Common myeloid progenitor, CD34-positive (primary cell): ENCODE results near the gene EBP.

ENCODE experiments used
- CTCF ChIA-PET: fragments of 350-600 bp; sonication (Branson Sonifier 250); formaldehyde crosslinking; loops from one replicate; lab custom pipeline; 2021; ENCODE audit warnings: antibody characterized with exemption; lab: Charles Lee
- POLR2A ChIA-PET: fragments of 350-600 bp; sonication (Branson Sonifier 250); formaldehyde crosslinking; loops from one replicate; lab custom pipeline; 2021; ENCODE audit warnings: antibody characterized with exemption; lab: Charles Lee
- DNase-seq, 3 donors: peaks; one replicate each; pipeline versions ENCODE4 v3.0.0 to v3.0.0-alpha.2; 2013
- H3K27ac ChIP-seq, 2 experiments: 1 replicate in 1 of 2; 2 replicates in 1 of 2; pipeline ENCODE4 v1.7.0; 2013; ENCODE audit warnings: inconsistent platforms in 2 of 2, low read length in 2 of 2, mild to moderate bottlenecking in 2 of 2, low read depth in 1 of 2, moderate library complexity in 1 of 2; ENCODE audit not compliant: severe bottlenecking in 2 of 2, insufficient read depth in 1 of 2, poor library complexity in 1 of 2
- H3K27me3 ChIP-seq, 5 experiments: replicated peaks in 2 of 5; 1 replicate in 3 of 5; 2 replicates in 2 of 5; pipeline versions ENCODE4 v1.6.1 to v1.7.0; 2013; ENCODE audit warnings: low read length in 4 of 5, mild to moderate bottlenecking in 2 of 5, moderate library complexity in 2 of 5, inconsistent platforms in 1 of 5; ENCODE audit not compliant: insufficient read depth in 5 of 5, control insufficient read depth in 4 of 5
- H3K36me3 ChIP-seq, 4 experiments: 1 replicate in 2 of 4; 2 replicates in 2 of 4; pipeline versions ENCODE4 v1.6.1 to v1.7.0; 2013; ENCODE audit warnings: low read length in 3 of 4, control low read depth in 1 of 4, mild to moderate bottlenecking in 1 of 4; ENCODE audit not compliant: control insufficient read depth in 4 of 4, insufficient read depth in 4 of 4
- H3K4me1 ChIP-seq, 4 experiments: 1 replicate in 3 of 4; 2 replicates in 1 of 4; pipeline versions ENCODE4 v1.6.1 to v1.7.1; 2013; ENCODE audit warnings: low read length in 3 of 4, mild to moderate bottlenecking in 3 of 4, control low read depth in 1 of 4, inconsistent platforms in 1 of 4, moderate library complexity in 1 of 4; ENCODE audit not compliant: control insufficient read depth in 4 of 4, insufficient read depth in 4 of 4; ENCODE audit errors: control extremely low read depth in 1 of 4
- H3K4me3 ChIP-seq, 7 experiments: 1 replicate in 4 of 7; 2 replicates in 3 of 7; pipeline versions ENCODE4 v1.5.1 to v1.7.0; 2013; ENCODE audit warnings: mild to moderate bottlenecking in 7 of 7, low read length in 6 of 7, moderate library complexity in 6 of 7, inconsistent platforms in 2 of 7, low read depth in 2 of 7, control low read depth in 1 of 7; ENCODE audit not compliant: insufficient read depth in 4 of 7, control insufficient read depth in 1 of 7; ENCODE audit errors: extremely low read depth in 1 of 7
- H3K9me3 ChIP-seq, 5 experiments: 1 replicate in 4 of 5; 2 replicates in 1 of 5; pipeline versions ENCODE4 v1.6.1 to v1.7.1; 2013; ENCODE audit warnings: low read length in 4 of 5, mild to moderate bottlenecking in 2 of 5, inconsistent platforms in 1 of 5, low read depth in 1 of 5, moderate library complexity in 1 of 5; ENCODE audit not compliant: control insufficient read depth in 4 of 5, insufficient read depth in 2 of 5; ENCODE audit errors: control extremely low read depth in 1 of 5
- WGBS: methylation state at CpG from one replicate; pipeline ENCODE4 v1.1.5; 2013; ENCODE audit not compliant: insufficient coverage; 5-methylcytosine and 5-hydroxymethylcytosine counted together

Gene EBP

GRCh38 chrX:48480583-48480982 lies 41.0 kb upstream of the EBP start:
- Histone ChIP-seq H3K9me3 (no peaks in the 10 kb centered on the region), H3K27me3 (no peaks in the 10 kb centered on the region), H3K27ac (no peak overlapping the region), H3K4me1 (peaks cover 0 to 10% (median 6%) of the 10 kb centered on the region in 4 experiments), H3K4me3 (no peak overlapping the region), H3K36me3 (peaks cover 5 to 35% (median 16%) of the 10 kb centered on the region in 4 experiments)
- POLR2A ChIA-PET, result no interaction called here
- CTCF ChIA-PET, result no interaction called here
- 93% methylated on average over 2 of the region's 3 CpGs for WGBS
- DNase-seq, result no peak

GRCh38 chrX:48482526-48482925 lies 39.1 kb upstream of the EBP start:
- peaks cover 0 to 3% (median under 1%) of the 10 kb centered on the region in 4 experiments for H3K4me1 ChIP-seq
- no peak overlapping the region for H3K27ac ChIP-seq
- ChIA-PET POLR2A (no interaction called here), CTCF (no interaction called here)
- no peaks in the 10 kb centered on the region for H3K27me3 ChIP-seq
- no peak for DNase-seq
- 75% methylated on average over 4 of the region's 7 CpGs for WGBS
- peaks cover 5 to 39% (median 20%) of the 10 kb centered on the region in 4 experiments for H3K36me3 ChIP-seq
- no peaks in the 10 kb centered on the region for H3K9me3 ChIP-seq
- H3K4me3 ChIP-seq, result no peak overlapping the region

DNA sequence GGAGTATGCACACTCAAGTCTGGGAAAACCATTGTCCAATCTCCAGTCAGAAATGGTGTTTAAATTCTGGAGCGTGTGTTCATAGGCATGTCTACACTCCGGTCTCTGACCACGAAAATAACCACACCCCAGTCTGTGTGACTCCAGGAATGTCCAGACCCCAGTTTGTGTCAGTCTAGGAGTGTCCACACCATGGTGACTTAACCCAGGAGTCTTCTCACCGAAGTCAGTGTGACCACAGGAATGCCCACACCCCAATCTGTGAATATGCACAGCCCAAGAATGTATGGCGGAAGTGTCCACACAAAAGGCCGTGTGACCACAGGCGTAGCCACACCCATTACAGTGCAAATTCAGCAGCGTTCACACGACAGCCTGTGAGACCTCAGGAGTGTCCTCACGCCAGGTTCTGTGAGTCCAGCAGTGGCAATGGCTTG lies 34.2 kb upstream of the EBP start:
- Histone ChIP-seq H3K36me3 (peaks cover 3 to 21% (median 6%) of the 10 kb centered on the region in 4 experiments), H3K9me3 (peaks cover 0 to 5% (median 0%) of the 10 kb centered on the region in 5 experiments), H3K4me1 (no peaks in the 10 kb centered on the region), H3K4me3 (no peak overlapping the region), H3K27me3 (no peaks in the 10 kb centered on the region), H3K27ac (no peak overlapping the region)
- ChIA-PET POLR2A (interaction anchor here (0.6 kb wide), 1 partner anchor 1221 kb away, joined by 4 read pairs; no protein-coding TSS in a partner anchor), CTCF (no interaction called here)
- 77% methylated on average over 8 of the region's 10 CpGs for WGBS
- no peak for DNase-seq

- peaks cover 0 to 5% (median 0%) of the 10 kb centered on the region in 5 experiments for H3K9me3 ChIP-seq
- WGBS, result 88% methylated on average over 3 of the region's 3 CpGs
- no peak overlapping the region for H3K27ac ChIP-seq
- DNase-seq, result no peak
- POLR2A ChIA-PET, result no interaction called here
- H3K36me3 ChIP-seq, result peaks cover 3 to 15% (median 6%) of the 10 kb centered on the region in 4 experiments
- H3K27me3 ChIP-seq, result no peaks in the 10 kb centered on the region
- H3K4me1 ChIP-seq, result no peaks in the 10 kb centered on the region
- CTCF ChIA-PET, result no interaction called here
- no peak overlapping the region for H3K4me3 ChIP-seq
Measured at GRCh38 chrX:48488034-48488433, 33.6 kb upstream of the EBP start.

- ChIA-PET POLR2A (no interaction called here), CTCF (no interaction called here)
- Histone ChIP-seq H3K4me1 (no peaks in the 10 kb centered on the region), H3K9me3 (peaks cover 0 to 5% (median 0%) of the 10 kb centered on the region in 5 experiments), H3K36me3 (peaks cover 0 to 8% (median 5%) of the 10 kb centered on the region in 4 experiments), H3K27ac (no peak overlapping the region), H3K4me3 (no peak overlapping the region), H3K27me3 (no peaks in the 10 kb centered on the region)
- 95% methylated on average over 8 of the region's 9 CpGs for WGBS
- no peak for DNase-seq
Measured at GRCh38 chrX:48489296-48489695, 32.3 kb upstream of the EBP start.

DNA sequence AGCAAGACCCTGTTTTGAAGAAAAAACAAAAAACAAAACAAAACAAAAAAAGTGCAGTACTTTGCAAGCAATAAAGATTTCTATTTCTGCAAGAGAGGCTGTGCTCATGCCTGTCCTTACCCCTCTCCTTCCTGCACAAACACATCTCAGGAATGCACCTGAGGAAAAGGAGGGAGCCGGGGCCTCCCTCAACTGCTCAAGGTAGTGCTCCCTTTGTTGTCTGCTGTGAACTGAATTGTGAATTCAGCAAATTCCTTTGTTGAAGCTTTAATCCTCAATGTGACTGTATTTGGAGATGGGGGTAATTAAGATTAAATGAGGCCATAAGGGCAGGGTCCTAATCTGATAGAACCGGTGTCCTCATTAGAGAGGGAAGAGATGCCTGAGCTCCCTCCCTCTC lies 31.7 kb upstream of the EBP start:
- H3K27me3 ChIP-seq, result no peaks in the 10 kb centered on the region
- POLR2A ChIA-PET, result no interaction called here
- CTCF ChIA-PET, result no interaction called here
- WGBS, result 100% methylated on average over 1 of the region's 2 CpGs
- H3K36me3 ChIP-seq, result peaks cover 0 to 8% (median 5%) of the 10 kb centered on the region in 4 experiments
- no peak overlapping the region for H3K27ac ChIP-seq
- H3K4me3 ChIP-seq, result no peak overlapping the region
- DNase-seq, result no peak
- peaks cover 0 to 5% (median 0%) of the 10 kb centered on the region in 5 experiments for H3K9me3 ChIP-seq
- no peaks in the 10 kb centered on the region for H3K4me1 ChIP-seq

DNA sequence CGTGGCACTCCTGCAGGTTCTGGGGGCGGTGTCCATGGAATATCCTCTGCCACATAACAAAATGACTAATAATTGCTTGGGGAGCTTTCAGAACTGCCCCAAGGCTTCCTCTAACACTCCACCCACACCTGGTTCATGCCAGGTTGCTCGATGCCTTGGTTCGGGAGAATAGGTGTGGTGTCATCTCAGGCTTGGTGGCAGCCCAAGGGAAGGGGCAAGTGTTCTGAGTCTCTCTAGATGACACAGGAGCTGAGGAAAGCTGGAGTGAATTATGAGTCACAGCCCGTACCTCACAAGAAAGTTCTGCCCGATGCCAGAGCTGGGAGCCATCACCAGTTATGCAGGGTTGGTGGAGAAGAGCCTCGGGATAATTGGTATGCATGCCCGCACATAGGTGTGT lies 30.9 kb upstream of the EBP start:
- Histone ChIP-seq H3K27me3 (no peaks in the 10 kb centered on the region), H3K36me3 (peaks cover 0 to 6% (median 2%) of the 10 kb centered on the region in 4 experiments), H3K9me3 (peaks cover 0 to 5% (median 0%) of the 10 kb centered on the region in 5 experiments), H3K27ac (no peak overlapping the region), H3K4me3 (no peak overlapping the region), H3K4me1 (no peaks in the 10 kb centered on the region)
- ChIA-PET POLR2A (no interaction called here), CTCF (no interaction called here)
- DNase-seq, result no peak
- 93% methylated on average over 5 of the region's 8 CpGs for WGBS
